Sigmoid colon (tissue), 7 donors: ENCODE data around the gene NANOS2. TPM values are rescaled to one million over a fixed set of nuclear protein-coding genes. Genes with fewer than 3 reads are reported as not detected.
"Not testable (repeated sequence)": the region's sequence is repeated elsewhere in the genome, so short reads cannot be mapped to it uniquely, and the experiment has no call there.

Experiments used
- DNase-seq: peaks from one replicate; pipeline ENCODE4 v3.0.0-alpha.2; 2019
- H3K27ac ChIP-seq, 4 donors: fragments of 200-600 bp; sonication (generic); one replicate each; pipeline ENCODE4 v1.5.1; 2016 to 2019; ENCODE audit warnings: mild to moderate bottlenecking in 1 of 4
- H3K27me3 ChIP-seq, 3 donors: fragments of 200-600 bp; sonication (generic); one replicate each; pipeline ENCODE4 v1.5.1; 2019; ENCODE audit warnings: mild to moderate bottlenecking in 1 of 3
- H3K36me3 ChIP-seq, 4 donors: fragments of 200-600 bp; sonication (generic); one replicate each; pipeline ENCODE4 v1.5.1; 2016 to 2019
- H3K4me1 ChIP-seq, 4 donors: fragments of 200-600 bp; sonication (generic); one replicate each; pipeline ENCODE4 v1.5.1; 2017 to 2019
- H3K4me3 ChIP-seq, 4 donors: fragments of 200-600 bp; sonication (generic); one replicate each; pipeline ENCODE4 v1.5.1; 2017 to 2019; ENCODE audit warnings: mild to moderate bottlenecking in 2 of 4, moderate library complexity in 1 of 4
- H3K9me3 ChIP-seq, 4 donors: fragments of 200-600 bp in 3 of 4; sonication (generic) in 3 of 4; one replicate each; pipeline versions ENCODE4 v1.5.1 to v1.6.1; 2013 to 2019
- EP300 ChIP-seq, 4 donors: sonication (generic); formaldehyde crosslinking; IDR thresholded peaks; one replicate each; pipeline ENCODE4 v1.6.1; 2017; ENCODE audit warnings: antibody characterized with exemption in 4 of 4
- POLR2A ChIP-seq, 2 donors: fragments of 450-650 bp; IDR thresholded peaks; one replicate each; pipeline ENCODE4 v1.6.1; 2016; ENCODE audit warnings: antibody characterized with exemption in 2 of 2, mild to moderate bottlenecking in 2 of 2, moderate library complexity in 2 of 2
- POLR2AphosphoS5 ChIP-seq, 4 donors: sonication (generic); formaldehyde crosslinking; IDR thresholded peaks; one replicate each; pipeline ENCODE4 v1.6.1; 2017; ENCODE audit warnings: antibody characterized with exemption in 4 of 4
- WGBS, 2 donors: extraction: QIAGEN DNeasy Blood & Tissue Kit; methylation state at CpG; one replicate each; pipeline ENCODE4 v1.1.7; 2013; 5-methylcytosine and 5-hydroxymethylcytosine counted together
- intact Hi-C: fragments of 100-400 bp; cut with DNase I; formaldehyde crosslinking; loops from one replicate; pipeline ENCODE4 v1.15.1; 2023
- polyA plus RNA-seq, 3 donors: library from polyadenylated mRNA; stranded (reverse); fragments of 200-250 nt; gene quantifications; one replicate each; pipeline ENCODE4 v1.2.3, GENCODE V29; 2013
- total RNA-seq, 4 donors: library from RNA; depleted of rRNA; stranded (reverse); fragments of >200 nt; gene quantifications; one replicate each; pipeline ENCODE4 v1.1.0, GENCODE V29; 2016
- TF ChIP-seq, protein P1 (sequence below), 4 experiments: fragments of 450-650 bp in 3 of 4; fragments of 200-600 bp in 1 of 4; IDR thresholded peaks; one replicate each; pipeline ENCODE4 v1.5.1; 2016 to 2019; ENCODE audit warnings: antibody characterized with exemption in 4 of 4, mild to moderate bottlenecking in 3 of 4, moderate library complexity in 2 of 4
- donor health status: healthy with polysubstance abuse.
- donor health status: Bipolar disorder and iron deficiency.
- donor health status: healthy.

The NANOS2 gene
- total and polyA plus RNA-seq, 7 donors: 0.46 to 0.60 TPM; not detected in 5

DNA sequence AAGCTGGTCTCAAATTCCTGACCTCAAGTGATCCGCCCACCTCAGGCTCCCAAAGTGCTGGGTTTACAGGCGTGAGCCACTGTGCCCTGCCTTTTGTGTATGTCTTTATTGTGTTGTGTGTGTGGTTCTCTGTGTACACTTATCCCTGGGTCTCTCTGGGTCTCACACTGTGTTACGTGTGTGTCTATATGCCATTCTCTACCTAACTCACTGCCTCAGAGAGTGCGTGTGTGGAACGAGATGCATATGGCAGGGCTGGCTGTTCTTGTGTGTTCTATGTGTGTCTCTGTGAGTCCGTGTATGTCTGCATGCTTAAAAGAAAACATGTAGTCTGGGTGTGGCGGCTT lies 40.0 kb downstream of the NANOS2 start:
- no peaks in the 10 kb centered on the region for H3K9me3 ChIP-seq

DNA sequence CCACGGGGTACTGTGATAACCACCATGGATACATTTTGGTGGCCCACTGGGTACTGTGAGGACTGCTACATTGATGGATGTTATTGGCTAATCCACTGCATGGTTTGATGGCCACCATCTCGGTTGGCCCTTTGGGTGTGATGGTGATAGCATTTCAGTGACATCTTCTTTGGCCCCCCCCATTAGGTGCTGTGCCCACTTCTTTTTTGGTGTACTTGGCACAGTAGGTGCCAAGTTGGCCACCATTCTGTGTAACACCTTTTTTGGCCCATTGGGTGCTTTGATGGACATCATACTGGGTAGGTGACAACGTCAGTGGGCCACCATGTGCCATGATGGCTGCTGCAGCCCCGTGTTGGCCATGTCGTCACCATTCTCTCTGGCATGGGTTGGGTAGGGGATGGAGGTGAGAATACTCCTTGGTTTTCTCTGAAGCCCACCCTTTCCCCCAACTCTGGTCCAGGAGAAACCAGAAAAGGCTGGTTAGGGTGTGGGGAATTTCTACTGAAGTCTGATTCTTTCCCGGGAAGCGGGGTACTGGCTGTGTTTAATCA lies 41.3 kb downstream of the NANOS2 start:
- no peak for TF ChIP-seq POLR2A (IDR thresholded peaks at IDR 0.05)
- TF ChIP-seq, protein P1, sequence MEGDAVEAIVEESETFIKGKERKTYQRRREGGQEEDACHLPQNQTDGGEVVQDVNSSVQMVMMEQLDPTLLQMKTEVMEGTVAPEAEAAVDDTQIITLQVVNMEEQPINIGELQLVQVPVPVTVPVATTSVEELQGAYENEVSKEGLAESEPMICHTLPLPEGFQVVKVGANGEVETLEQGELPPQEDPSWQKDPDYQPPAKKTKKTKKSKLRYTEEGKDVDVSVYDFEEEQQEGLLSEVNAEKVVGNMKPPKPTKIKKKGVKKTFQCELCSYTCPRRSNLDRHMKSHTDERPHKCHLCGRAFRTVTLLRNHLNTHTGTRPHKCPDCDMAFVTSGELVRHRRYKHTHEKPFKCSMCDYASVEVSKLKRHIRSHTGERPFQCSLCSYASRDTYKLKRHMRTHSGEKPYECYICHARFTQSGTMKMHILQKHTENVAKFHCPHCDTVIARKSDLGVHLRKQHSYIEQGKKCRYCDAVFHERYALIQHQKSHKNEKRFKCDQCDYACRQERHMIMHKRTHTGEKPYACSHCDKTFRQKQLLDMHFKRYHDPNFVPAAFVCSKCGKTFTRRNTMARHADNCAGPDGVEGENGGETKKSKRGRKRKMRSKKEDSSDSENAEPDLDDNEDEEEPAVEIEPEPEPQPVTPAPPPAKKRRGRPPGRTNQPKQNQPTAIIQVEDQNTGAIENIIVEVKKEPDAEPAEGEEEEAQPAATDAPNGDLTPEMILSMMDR (IDR thresholded peaks at IDR 0.05): no peak
- no peak for TF ChIP-seq POLR2AphosphoS5 (IDR thresholded peaks at IDR 0.05)
- no peak for TF ChIP-seq EP300 (IDR thresholded peaks at IDR 0.05)
- no peak overlapping the region for H3K4me3 ChIP-seq
- H3K9me3 ChIP-seq: no peaks in the 10 kb centered on the region
- no peaks in the 10 kb centered on the region for H3K36me3 ChIP-seq
- intact Hi-C loops: no loop called here
- H3K4me1 ChIP-seq: peaks cover 0 to 11% (median 5%) of the 10 kb centered on the region in 4 donors
- no peak for DNase-seq
- no peak overlapping the region for H3K27ac ChIP-seq
- peaks cover 3 to 15% (median 5%) of the 10 kb centered on the region in 3 donors for H3K27me3 ChIP-seq
- 89 to 92% methylated on average over 7 of the region's 7 CpGs for WGBS, 2 donors

More for the DNA sequence above, 40.0 kb downstream of the NANOS2 start:
- intact Hi-C loops: no loop called here
- WGBS, 2 donors: 83 to 91% methylated on average over 7 of the region's 7 CpGs
- TF ChIP-seq, protein P1 (IDR thresholded peaks at IDR 0.05): no peak
- TF ChIP-seq EP300 (IDR thresholded peaks at IDR 0.05) (no peak), POLR2AphosphoS5 (IDR thresholded peaks at IDR 0.05) (no peak), POLR2A (IDR thresholded peaks at IDR 0.05) (no peak)
- H3K27me3 ChIP-seq: peaks cover 3 to 15% (median 5%) of the 10 kb centered on the region in 3 donors
- H3K27ac ChIP-seq: no peak overlapping the region
- H3K4me1 ChIP-seq: peaks cover 0 to 11% (median 5%) of the 10 kb centered on the region in 4 donors
- no peak overlapping the region for H3K4me3 ChIP-seq
- DNase-seq: no peak
- H3K36me3 ChIP-seq: no peaks in the 10 kb centered on the region

DNA sequence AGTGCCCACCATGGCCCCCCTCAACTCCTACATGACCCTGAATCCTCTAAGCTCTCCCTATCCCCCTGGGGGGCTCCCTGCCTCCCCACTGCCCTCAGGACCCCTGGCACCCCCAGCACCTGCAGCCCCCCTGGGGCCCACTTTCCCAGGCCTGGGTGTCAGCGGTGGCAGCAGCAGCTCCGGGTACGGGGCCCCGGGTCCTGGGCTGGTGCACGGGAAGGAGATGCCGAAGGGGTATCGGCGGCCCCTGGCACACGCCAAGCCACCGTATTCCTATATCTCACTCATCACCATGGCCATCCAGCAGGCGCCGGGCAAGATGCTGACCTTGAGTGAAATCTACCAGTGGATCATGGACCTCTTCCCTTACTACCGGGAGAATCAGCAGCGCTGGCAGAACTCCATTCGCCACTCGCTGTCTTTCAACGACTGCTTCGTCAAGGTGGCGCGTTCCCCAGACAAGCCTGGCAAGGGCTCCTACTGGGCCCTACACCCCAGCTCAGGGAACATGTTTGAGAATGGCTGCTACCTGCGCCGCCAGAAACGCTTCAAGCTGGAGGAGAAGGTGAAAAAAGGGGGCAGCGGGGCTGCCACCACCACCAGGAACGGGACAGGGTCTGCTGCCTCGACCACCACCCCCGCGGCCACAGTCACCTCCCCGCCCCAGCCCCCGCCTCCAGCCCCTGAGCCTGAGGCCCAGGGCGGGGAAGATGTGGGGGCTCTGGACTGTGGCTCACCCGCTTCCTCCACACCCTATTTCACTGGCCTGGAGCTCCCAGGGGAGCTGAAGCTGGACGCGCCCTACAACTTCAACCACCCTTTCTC lies 42.3 kb downstream of the NANOS2 start:
- H3K9me3 ChIP-seq: no peaks in the 10 kb centered on the region
- TF ChIP-seq POLR2AphosphoS5 (IDR thresholded peaks at IDR 0.05) (no peak), POLR2A (IDR thresholded peaks at IDR 0.05) (no peak), EP300 (IDR thresholded peaks at IDR 0.05) (no peak)
- TF ChIP-seq, protein P1 (IDR thresholded peaks at IDR 0.05): no peak
- intact Hi-C loops: no loop called here
- peaks cover 0 to 11% (median 5%) of the 10 kb centered on the region in 4 donors for H3K4me1 ChIP-seq
- peaks cover 3 to 10% (median 5%) of the 10 kb centered on the region in 3 donors for H3K27me3 ChIP-seq
- no peak for DNase-seq
- 94 to 95% methylated on average over 34 of the region's 34 CpGs for WGBS, 2 donors
- H3K36me3 ChIP-seq: no peaks in the 10 kb centered on the region
- H3K27ac ChIP-seq: no peak overlapping the region
- H3K4me3 ChIP-seq: no peak overlapping the region

DNA sequence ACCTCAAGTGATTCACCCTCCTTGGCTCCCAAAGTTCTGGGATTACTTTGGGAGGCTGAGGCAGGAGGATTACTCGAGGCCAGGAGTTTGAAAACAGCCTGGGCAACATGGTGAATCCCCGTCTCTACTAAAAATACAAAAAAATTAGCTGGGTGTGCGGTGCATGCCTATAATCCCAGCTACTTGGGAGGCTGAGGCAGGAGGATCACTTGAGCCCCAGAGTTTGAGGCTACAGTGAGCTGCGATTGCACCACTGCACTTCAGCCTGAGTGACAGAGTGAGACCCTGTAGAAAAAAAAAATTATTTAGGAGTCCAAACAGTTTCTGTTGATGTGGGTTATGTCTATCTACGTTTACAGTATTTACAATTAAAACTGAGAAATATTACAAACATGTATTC lies 43.8 kb downstream of the NANOS2 start:
- Histone ChIP-seq H3K27ac (no peak overlapping the region), H3K9me3 (no peaks in the 10 kb centered on the region), H3K27me3 (peaks cover 0 to 7% (median under 1%) of the 10 kb centered on the region in 3 donors), H3K36me3 (no peaks in the 10 kb centered on the region), H3K4me1 (no peaks in the 10 kb centered on the region), H3K4me3 (no peak overlapping the region)
- 83 to 86% methylated on average over 5 of the region's 5 CpGs for WGBS, 2 donors
- DNase-seq: no peak
- no peak for TF ChIP-seq POLR2AphosphoS5 (IDR thresholded peaks at IDR 0.05)
- intact Hi-C loops: no loop called here

DNA sequence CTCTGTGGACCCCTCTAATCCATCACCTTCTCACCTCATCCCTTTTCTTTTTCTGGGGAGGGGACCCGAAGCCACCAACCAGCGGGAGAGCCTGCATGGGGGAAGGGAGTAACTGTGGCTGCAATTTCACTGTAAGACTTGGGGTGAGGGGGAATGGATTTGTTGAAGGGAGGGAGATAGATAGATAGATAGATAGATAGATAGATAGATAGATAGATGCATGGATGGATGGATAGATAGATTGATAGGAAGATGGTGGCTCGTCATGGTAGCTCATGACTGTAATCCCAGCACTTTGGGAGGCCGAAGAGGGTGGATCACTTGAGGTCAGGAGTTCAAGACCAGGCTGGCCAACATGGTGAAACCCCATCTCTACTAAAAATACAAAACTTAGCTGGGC lies 47.3 kb downstream of the NANOS2 start:
- intact Hi-C loops, H3K27ac ChIP-seq, DNase-seq, H3K9me3 ChIP-seq, H3K36me3 ChIP-seq, H3K4me3 ChIP-seq: not testable (repeated sequence)
- WGBS, 2 donors: 44 to 80% methylated on average over 4 of the region's 4 CpGs
- H3K27me3 ChIP-seq: peaks cover 8 to 32% (median 24%) of the 10 kb centered on the region in 3 donors
- H3K4me1 ChIP-seq: peaks cover 0 to 16% (median 14%) of the 10 kb centered on the region in 4 donors
